ENCODE results near the gene TCF7L1. TPM values are rescaled to one million over a fixed set of nuclear protein-coding genes. Genes with fewer than 3 reads are reported as not detected.

The TCF7L1 gene
- polyA plus RNA-seq, 1 of the 3 experiments (the other 2 are of a cell fraction), result 3.7 TPM

DNA sequence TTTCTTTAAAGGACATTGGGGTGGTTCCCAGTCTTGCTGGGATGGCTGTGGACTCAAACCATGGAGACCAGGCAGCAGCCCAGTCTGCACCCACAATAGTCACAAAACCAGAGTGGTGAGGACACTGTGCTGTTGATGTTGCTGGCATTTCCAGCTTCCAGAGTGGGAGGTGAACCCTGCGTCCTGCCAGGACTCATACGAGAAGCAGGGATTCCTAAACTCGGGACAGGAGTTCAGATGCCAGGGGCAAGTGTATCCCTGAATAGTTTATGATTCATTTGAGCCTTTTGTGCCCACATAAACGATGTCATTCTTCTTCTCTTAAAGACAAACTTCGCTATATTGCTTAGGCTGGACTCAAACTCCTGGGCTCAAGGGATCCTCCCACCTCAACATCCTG lies 62.8 kb downstream of the TCF7L1 start (continued):
- TF ChIP-seq, protein P1, sequence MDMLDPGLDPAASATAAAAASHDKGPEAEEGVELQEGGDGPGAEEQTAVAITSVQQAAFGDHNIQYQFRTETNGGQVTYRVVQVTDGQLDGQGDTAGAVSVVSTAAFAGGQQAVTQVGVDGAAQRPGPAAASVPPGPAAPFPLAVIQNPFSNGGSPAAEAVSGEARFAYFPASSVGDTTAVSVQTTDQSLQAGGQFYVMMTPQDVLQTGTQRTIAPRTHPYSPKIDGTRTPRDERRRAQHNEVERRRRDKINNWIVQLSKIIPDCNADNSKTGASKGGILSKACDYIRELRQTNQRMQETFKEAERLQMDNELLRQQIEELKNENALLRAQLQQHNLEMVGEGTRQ (IDR thresholded peaks at IDR 0.05; ENCODE audit: borderline replicate concordance, low read depth, low read length), result no peak
- TF ChIP-seq RXRA (IDR thresholded peaks at IDR 0.05; ENCODE audit: borderline replicate concordance, low read depth) (no peak), RFX5 (IDR thresholded peaks at IDR 0.05; ENCODE audit: low read length) (no peak), EP300 (IDR thresholded peaks at IDR 0.05; ENCODE audit: borderline replicate concordance in 1 of 2, low read depth in 1 of 2, low read length in 1 of 2) (no peak)
- TF ChIP-seq, protein P2, sequence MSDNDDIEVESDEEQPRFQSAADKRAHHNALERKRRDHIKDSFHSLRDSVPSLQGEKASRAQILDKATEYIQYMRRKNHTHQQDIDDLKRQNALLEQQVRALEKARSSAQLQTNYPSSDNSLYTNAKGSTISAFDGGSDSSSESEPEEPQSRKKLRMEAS (IDR thresholded peaks at IDR 0.05; ENCODE audit: low read depth), result no peak

DNA sequence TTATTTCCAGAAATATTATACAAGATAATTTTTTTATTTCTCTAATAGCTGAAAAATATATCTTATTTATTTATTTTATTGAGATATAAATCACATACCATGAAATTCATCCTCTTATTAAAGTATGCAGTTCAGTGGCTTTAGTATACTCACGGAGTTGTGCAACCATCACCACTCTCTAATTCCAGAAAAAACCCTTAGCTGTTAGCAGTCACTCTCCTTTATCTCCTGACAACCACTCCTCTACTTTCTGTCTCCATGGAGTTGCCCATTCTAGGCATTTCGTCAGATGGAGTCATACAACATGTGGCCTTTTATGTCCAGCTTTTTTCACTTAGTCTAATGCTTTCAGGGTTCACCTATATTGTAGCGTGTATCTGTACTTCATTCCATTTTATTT lies 66.5 kb downstream of the TCF7L1 start:
- no peak overlapping the region for H3K27ac ChIP-seq (ENCODE audit: low read depth in 2 of 2, low read length in 1 of 2)
- no peak overlapping the region for H3K4me2 ChIP-seq
- POLR2A ChIA-PET, result no interaction called here
- CTCF ChIA-PET, result interaction anchor here (0.7 to 2.9 kb wide), 6 partner anchors 14 to 101 kb away, joined by 3 to 9 read pairs (median 4); partner anchors contain the start of gene TCF7L1
- H3K36me3 ChIP-seq (replicated peaks in 1 of 2; ENCODE audit: control insufficient read depth in 1 of 2, insufficient read depth in 2 of 2, low read length in 1 of 2), result no peaks in the 10 kb centered on the region
- 83% methylated on average over 3 of the region's 3 CpGs for WGBS (ENCODE audit: low lambda C conversion rate)
- no peak for DNase-seq
- no peak overlapping the region for H3K9ac ChIP-seq
- no peaks in the 10 kb centered on the region for H3F3A ChIP-seq (replicated peaks; ENCODE audit: insufficient read depth)
- H3K9me2 ChIP-seq, result no peaks in the 10 kb centered on the region
- H3K4me1 ChIP-seq (ENCODE audit: control insufficient read depth in 1 of 2, insufficient read depth in 2 of 2, low read depth in 1 of 2, low read length in 1 of 2), result no peaks in the 10 kb centered on the region
- H3K79me2 ChIP-seq (ENCODE audit: insufficient read depth), result no peaks in the 10 kb centered on the region
- no peak overlapping the region for H3K4me3 ChIP-seq (ENCODE audit: low read depth in 2 of 2, low read length in 1 of 2)
- no peaks in the 10 kb centered on the region for H4K20me1 ChIP-seq (ENCODE audit: insufficient read depth)
- H2AFZ ChIP-seq (ENCODE audit: low read depth), result no peak overlapping the region
- no peaks in the 10 kb centered on the region for H3K27me3 ChIP-seq (ENCODE audit: insufficient read depth)
- no peaks in the 10 kb centered on the region for H3K9me3 ChIP-seq
- no peak for TF ChIP-seq TAF1 (IDR thresholded peaks at IDR 0.05; ENCODE audit: borderline replicate concordance, low read depth, low read length)
- TF ChIP-seq, protein P2 (IDR thresholded peaks at IDR 0.05; ENCODE audit: low read depth), result no peak
- no peak for TF ChIP-seq RCOR1 (IDR thresholded peaks at IDR 0.05; ENCODE audit: low read length)
- TF ChIP-seq, protein P3, sequence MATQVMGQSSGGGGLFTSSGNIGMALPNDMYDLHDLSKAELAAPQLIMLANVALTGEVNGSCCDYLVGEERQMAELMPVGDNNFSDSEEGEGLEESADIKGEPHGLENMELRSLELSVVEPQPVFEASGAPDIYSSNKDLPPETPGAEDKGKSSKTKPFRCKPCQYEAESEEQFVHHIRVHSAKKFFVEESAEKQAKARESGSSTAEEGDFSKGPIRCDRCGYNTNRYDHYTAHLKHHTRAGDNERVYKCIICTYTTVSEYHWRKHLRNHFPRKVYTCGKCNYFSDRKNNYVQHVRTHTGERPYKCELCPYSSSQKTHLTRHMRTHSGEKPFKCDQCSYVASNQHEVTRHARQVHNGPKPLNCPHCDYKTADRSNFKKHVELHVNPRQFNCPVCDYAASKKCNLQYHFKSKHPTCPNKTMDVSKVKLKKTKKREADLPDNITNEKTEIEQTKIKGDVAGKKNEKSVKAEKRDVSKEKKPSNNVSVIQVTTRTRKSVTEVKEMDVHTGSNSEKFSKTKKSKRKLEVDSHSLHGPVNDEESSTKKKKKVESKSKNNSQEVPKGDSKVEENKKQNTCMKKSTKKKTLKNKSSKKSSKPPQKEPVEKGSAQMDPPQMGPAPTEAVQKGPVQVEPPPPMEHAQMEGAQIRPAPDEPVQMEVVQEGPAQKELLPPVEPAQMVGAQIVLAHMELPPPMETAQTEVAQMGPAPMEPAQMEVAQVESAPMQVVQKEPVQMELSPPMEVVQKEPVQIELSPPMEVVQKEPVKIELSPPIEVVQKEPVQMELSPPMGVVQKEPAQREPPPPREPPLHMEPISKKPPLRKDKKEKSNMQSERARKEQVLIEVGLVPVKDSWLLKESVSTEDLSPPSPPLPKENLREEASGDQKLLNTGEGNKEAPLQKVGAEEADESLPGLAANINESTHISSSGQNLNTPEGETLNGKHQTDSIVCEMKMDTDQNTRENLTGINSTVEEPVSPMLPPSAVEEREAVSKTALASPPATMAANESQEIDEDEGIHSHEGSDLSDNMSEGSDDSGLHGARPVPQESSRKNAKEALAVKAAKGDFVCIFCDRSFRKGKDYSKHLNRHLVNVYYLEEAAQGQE (IDR thresholded peaks at IDR 0.05; ENCODE audit: low read depth, low read length), result no peak
- TF ChIP-seq, protein P4, sequence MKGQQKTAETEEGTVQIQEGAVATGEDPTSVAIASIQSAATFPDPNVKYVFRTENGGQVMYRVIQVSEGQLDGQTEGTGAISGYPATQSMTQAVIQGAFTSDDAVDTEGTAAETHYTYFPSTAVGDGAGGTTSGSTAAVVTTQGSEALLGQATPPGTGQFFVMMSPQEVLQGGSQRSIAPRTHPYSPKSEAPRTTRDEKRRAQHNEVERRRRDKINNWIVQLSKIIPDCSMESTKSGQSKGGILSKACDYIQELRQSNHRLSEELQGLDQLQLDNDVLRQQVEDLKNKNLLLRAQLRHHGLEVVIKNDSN (IDR thresholded peaks at IDR 0.05; ENCODE audit: borderline replicate concordance, low read depth), result no peak
- no peak for TF ChIP-seq FOSL2 (IDR thresholded peaks at IDR 0.05; ENCODE audit: borderline replicate concordance, low read depth)
- TF ChIP-seq, protein P5, sequence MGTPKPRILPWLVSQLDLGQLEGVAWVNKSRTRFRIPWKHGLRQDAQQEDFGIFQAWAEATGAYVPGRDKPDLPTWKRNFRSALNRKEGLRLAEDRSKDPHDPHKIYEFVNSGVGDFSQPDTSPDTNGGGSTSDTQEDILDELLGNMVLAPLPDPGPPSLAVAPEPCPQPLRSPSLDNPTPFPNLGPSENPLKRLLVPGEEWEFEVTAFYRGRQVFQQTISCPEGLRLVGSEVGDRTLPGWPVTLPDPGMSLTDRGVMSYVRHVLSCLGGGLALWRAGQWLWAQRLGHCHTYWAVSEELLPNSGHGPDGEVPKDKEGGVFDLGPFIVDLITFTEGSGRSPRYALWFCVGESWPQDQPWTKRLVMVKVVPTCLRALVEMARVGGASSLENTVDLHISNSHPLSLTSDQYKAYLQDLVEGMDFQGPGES (IDR thresholded peaks at IDR 0.05; ENCODE audit: low read depth, low read length), result no peak
- TF ChIP-seq JUND (IDR thresholded peaks at IDR 0.05), result no peak
- TF ChIP-seq, protein P6, sequence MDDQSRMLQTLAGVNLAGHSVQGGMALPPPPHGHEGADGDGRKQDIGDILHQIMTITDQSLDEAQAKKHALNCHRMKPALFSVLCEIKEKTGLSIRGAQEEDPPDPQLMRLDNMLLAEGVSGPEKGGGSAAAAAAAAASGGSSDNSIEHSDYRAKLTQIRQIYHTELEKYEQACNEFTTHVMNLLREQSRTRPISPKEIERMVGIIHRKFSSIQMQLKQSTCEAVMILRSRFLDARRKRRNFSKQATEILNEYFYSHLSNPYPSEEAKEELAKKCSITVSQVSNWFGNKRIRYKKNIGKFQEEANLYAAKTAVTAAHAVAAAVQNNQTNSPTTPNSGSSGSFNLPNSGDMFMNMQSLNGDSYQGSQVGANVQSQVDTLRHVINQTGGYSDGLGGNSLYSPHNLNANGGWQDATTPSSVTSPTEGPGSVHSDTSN (IDR thresholded peaks at IDR 0.05), result no peak
- TF ChIP-seq FOXJ3 (CRISPR knock-in tag; IDR thresholded peaks at IDR 0.05), result no peak
- TF ChIP-seq ELF1 (IDR thresholded peaks at IDR 0.05), result no peak
- TF ChIP-seq RFX5 (IDR thresholded peaks at IDR 0.05; ENCODE audit: low read length), result no peak
- TF ChIP-seq YY1 (IDR thresholded peaks at IDR 0.05; ENCODE audit: low read depth), result no peak
- TF ChIP-seq SMC3 (IDR thresholded peaks at IDR 0.05; ENCODE audit: low read depth, low read length), result no peak
- no peak for TF ChIP-seq NFIC (IDR thresholded peaks at IDR 0.05; ENCODE audit: borderline replicate concordance)
- TF ChIP-seq, protein P7, sequence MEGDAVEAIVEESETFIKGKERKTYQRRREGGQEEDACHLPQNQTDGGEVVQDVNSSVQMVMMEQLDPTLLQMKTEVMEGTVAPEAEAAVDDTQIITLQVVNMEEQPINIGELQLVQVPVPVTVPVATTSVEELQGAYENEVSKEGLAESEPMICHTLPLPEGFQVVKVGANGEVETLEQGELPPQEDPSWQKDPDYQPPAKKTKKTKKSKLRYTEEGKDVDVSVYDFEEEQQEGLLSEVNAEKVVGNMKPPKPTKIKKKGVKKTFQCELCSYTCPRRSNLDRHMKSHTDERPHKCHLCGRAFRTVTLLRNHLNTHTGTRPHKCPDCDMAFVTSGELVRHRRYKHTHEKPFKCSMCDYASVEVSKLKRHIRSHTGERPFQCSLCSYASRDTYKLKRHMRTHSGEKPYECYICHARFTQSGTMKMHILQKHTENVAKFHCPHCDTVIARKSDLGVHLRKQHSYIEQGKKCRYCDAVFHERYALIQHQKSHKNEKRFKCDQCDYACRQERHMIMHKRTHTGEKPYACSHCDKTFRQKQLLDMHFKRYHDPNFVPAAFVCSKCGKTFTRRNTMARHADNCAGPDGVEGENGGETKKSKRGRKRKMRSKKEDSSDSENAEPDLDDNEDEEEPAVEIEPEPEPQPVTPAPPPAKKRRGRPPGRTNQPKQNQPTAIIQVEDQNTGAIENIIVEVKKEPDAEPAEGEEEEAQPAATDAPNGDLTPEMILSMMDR (IDR thresholded peaks at IDR 0.05), result no peak
- TF ChIP-seq TCF12 (IDR thresholded peaks at IDR 0.05), result no peak
- TF ChIP-seq, protein P1 (IDR thresholded peaks at IDR 0.05; ENCODE audit: borderline replicate concordance, low read depth, low read length), result no peak

All from SK-N-SH (cell line).